ENCODE results near the gene IPCEF1.

DNA sequence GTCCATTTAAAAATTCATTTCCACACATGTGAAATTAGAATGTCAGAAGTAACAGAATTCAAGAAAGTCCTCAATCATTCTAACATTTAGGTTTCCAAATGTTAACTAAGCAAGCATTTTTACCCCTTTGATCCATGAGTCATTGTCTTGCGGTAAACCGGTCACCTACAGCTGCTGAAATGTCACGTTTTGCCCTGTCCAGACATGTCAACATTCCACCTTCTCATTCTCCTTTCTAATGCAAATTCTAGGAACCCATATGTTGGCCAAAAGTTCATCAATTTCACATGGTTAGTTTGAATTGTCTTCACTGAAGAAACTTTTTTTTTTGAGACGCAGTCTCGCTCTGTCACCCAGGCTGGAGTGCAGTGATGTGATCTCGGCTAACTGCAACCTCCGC is 117.2 kb downstream of the IPCEF1 start:
- TF ChIP-seq, protein P1, sequence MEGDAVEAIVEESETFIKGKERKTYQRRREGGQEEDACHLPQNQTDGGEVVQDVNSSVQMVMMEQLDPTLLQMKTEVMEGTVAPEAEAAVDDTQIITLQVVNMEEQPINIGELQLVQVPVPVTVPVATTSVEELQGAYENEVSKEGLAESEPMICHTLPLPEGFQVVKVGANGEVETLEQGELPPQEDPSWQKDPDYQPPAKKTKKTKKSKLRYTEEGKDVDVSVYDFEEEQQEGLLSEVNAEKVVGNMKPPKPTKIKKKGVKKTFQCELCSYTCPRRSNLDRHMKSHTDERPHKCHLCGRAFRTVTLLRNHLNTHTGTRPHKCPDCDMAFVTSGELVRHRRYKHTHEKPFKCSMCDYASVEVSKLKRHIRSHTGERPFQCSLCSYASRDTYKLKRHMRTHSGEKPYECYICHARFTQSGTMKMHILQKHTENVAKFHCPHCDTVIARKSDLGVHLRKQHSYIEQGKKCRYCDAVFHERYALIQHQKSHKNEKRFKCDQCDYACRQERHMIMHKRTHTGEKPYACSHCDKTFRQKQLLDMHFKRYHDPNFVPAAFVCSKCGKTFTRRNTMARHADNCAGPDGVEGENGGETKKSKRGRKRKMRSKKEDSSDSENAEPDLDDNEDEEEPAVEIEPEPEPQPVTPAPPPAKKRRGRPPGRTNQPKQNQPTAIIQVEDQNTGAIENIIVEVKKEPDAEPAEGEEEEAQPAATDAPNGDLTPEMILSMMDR (IDR thresholded peaks at IDR 0.05), result no peak
- no peak for TF ChIP-seq POLR2AphosphoS5 (IDR thresholded peaks at IDR 0.05)
- no peak for TF ChIP-seq EP300 (IDR thresholded peaks at IDR 0.05)
- no peak for TF ChIP-seq POLR2A (IDR thresholded peaks at IDR 0.05)

Data from suprapubic skin (tissue), 4 donors.